ENCODE measurements around the gene ZDBF2.
"Not testable (repeated sequence)": the region's sequence is repeated elsewhere in the genome, so short reads cannot be mapped to it uniquely, and the experiment has no call there.

ZDBF2 gene

GRCh38 chr2:206274434-206275311 lies at the start of gene ZDBF2:
ZDBF2 (plus strand) TSS chr2:206274663; CDS start chr2:206281850, 7,187 bp downstream.
- H3K9ac ChIP-seq (ENCODE audit: low read length) = peak within 1 kb of the TSS; percentile 42
- peak within 1 kb of the TSS; percentile 52 for H3K27ac ChIP-seq (ENCODE audit: low read depth, low read length)
- H3K4me3 ChIP-seq (ENCODE audit: low read length) = peak within 1 kb of the TSS; percentile 62
- H3K27me3 ChIP-seq (ENCODE audit: control insufficient read depth, insufficient read depth, low read length) = peaks cover 9% of the 10 kb centered on the region
- no peaks in the 10 kb centered on the region for H3K36me3 ChIP-seq (ENCODE audit: control insufficient read depth, insufficient read depth, low read length)
- H3K4me1 ChIP-seq (ENCODE audit: control insufficient read depth, insufficient read depth, low read length) = no peaks in the 10 kb centered on the region

GRCh38 chr2:206225435-206226232 lies 48.8 kb upstream of the ZDBF2 start:
- H3K9ac ChIP-seq (ENCODE audit: low read length) = no peak overlapping the region
- H3K36me3 ChIP-seq (ENCODE audit: control insufficient read depth, insufficient read depth, low read length) = no peaks in the 10 kb centered on the region
- H3K27me3 ChIP-seq (ENCODE audit: control insufficient read depth, insufficient read depth, low read length) = no peaks in the 10 kb centered on the region
- H3K27ac ChIP-seq (ENCODE audit: low read depth, low read length) = no peak overlapping the region
- H3K4me3 ChIP-seq (ENCODE audit: low read length) = no peak overlapping the region
- H3K4me1 ChIP-seq (ENCODE audit: control insufficient read depth, insufficient read depth, low read length) = no peaks in the 10 kb centered on the region

- H3K27ac ChIP-seq (ENCODE audit: low read depth, low read length); H3K36me3 ChIP-seq (ENCODE audit: control insufficient read depth, insufficient read depth, low read length); H3K9ac ChIP-seq (ENCODE audit: low read length); H3K4me1 ChIP-seq (ENCODE audit: control insufficient read depth, insufficient read depth, low read length); H3K27me3 ChIP-seq (ENCODE audit: control insufficient read depth, insufficient read depth, low read length); H3K4me3 ChIP-seq (ENCODE audit: low read length): not testable (repeated sequence)
Measured at GRCh38 chr2:206228636-206229035, 45.8 kb upstream of the ZDBF2 start.

GRCh38 chr2:206229642-206230041 lies 44.8 kb upstream of the ZDBF2 start:
- Histone ChIP-seq H3K27ac (ENCODE audit: low read depth, low read length) (no peak overlapping the region), H3K9ac (ENCODE audit: low read length) (no peak overlapping the region), H3K27me3 (ENCODE audit: control insufficient read depth, insufficient read depth, low read length) (no peaks in the 10 kb centered on the region), H3K4me3 (ENCODE audit: low read length) (no peak overlapping the region), H3K4me1 (ENCODE audit: control insufficient read depth, insufficient read depth, low read length) (no peaks in the 10 kb centered on the region), H3K36me3 (ENCODE audit: control insufficient read depth, insufficient read depth, low read length) (no peaks in the 10 kb centered on the region)

GRCh38 chr2:206230060-206230762 lies 44.3 kb upstream of the ZDBF2 start:
- Histone ChIP-seq H3K36me3 (ENCODE audit: control insufficient read depth, insufficient read depth, low read length) (no peaks in the 10 kb centered on the region), H3K27ac (ENCODE audit: low read depth, low read length) (no peak overlapping the region), H3K4me1 (ENCODE audit: control insufficient read depth, insufficient read depth, low read length) (no peaks in the 10 kb centered on the region), H3K4me3 (ENCODE audit: low read length) (no peak overlapping the region), H3K27me3 (ENCODE audit: control insufficient read depth, insufficient read depth, low read length) (no peaks in the 10 kb centered on the region), H3K9ac (ENCODE audit: low read length) (no peak overlapping the region)

- Histone ChIP-seq H3K27ac (ENCODE audit: low read depth, low read length) (no peak overlapping the region), H3K4me3 (ENCODE audit: low read length) (no peak overlapping the region), H3K27me3 (ENCODE audit: control insufficient read depth, insufficient read depth, low read length) (no peaks in the 10 kb centered on the region), H3K4me1 (ENCODE audit: control insufficient read depth, insufficient read depth, low read length) (no peaks in the 10 kb centered on the region), H3K9ac (ENCODE audit: low read length) (no peak overlapping the region), H3K36me3 (ENCODE audit: control insufficient read depth, insufficient read depth, low read length) (no peaks in the 10 kb centered on the region)
Measured at GRCh38 chr2:206231669-206232286, 42.7 kb upstream of the ZDBF2 start.

GRCh38 chr2:206232287-206233035 lies 42.0 kb upstream of the ZDBF2 start:
- no peak overlapping the region for H3K4me3 ChIP-seq (ENCODE audit: low read length)
- H3K36me3 ChIP-seq (ENCODE audit: control insufficient read depth, insufficient read depth, low read length) = no peaks in the 10 kb centered on the region
- H3K27ac ChIP-seq (ENCODE audit: low read depth, low read length) = no peak overlapping the region
- H3K27me3 ChIP-seq (ENCODE audit: control insufficient read depth, insufficient read depth, low read length) = no peaks in the 10 kb centered on the region
- no peak overlapping the region for H3K9ac ChIP-seq (ENCODE audit: low read length)
- no peaks in the 10 kb centered on the region for H3K4me1 ChIP-seq (ENCODE audit: control insufficient read depth, insufficient read depth, low read length)

GRCh38 chr2:206239157-206239556 lies 35.3 kb upstream of the ZDBF2 start:
- Histone ChIP-seq H3K4me1 (ENCODE audit: control insufficient read depth, insufficient read depth, low read length) (no peaks in the 10 kb centered on the region), H3K27ac (ENCODE audit: low read depth, low read length) (no peak overlapping the region), H3K36me3 (ENCODE audit: control insufficient read depth, insufficient read depth, low read length) (no peaks in the 10 kb centered on the region), H3K27me3 (ENCODE audit: control insufficient read depth, insufficient read depth, low read length) (no peaks in the 10 kb centered on the region), H3K9ac (ENCODE audit: low read length) (no peak overlapping the region), H3K4me3 (ENCODE audit: low read length) (no peak overlapping the region)

- H3K27ac ChIP-seq (ENCODE audit: low read depth, low read length) = no peak overlapping the region
- no peak overlapping the region for H3K9ac ChIP-seq (ENCODE audit: low read length)
- H3K4me1 ChIP-seq (ENCODE audit: control insufficient read depth, insufficient read depth, low read length) = no peaks in the 10 kb centered on the region
- no peak overlapping the region for H3K4me3 ChIP-seq (ENCODE audit: low read length)
- H3K36me3 ChIP-seq (ENCODE audit: control insufficient read depth, insufficient read depth, low read length) = no peaks in the 10 kb centered on the region
- no peaks in the 10 kb centered on the region for H3K27me3 ChIP-seq (ENCODE audit: control insufficient read depth, insufficient read depth, low read length)
Measured at GRCh38 chr2:206240327-206240726, 34.1 kb upstream of the ZDBF2 start.

GRCh38 chr2:206241736-206242135 lies 32.7 kb upstream of the ZDBF2 start:
- Histone ChIP-seq H3K9ac (ENCODE audit: low read length) (no peak overlapping the region), H3K27me3 (ENCODE audit: control insufficient read depth, insufficient read depth, low read length) (no peaks in the 10 kb centered on the region), H3K4me1 (ENCODE audit: control insufficient read depth, insufficient read depth, low read length) (no peaks in the 10 kb centered on the region), H3K27ac (ENCODE audit: low read depth, low read length) (no peak overlapping the region), H3K36me3 (ENCODE audit: control insufficient read depth, insufficient read depth, low read length) (no peaks in the 10 kb centered on the region), H3K4me3 (ENCODE audit: low read length) (no peak overlapping the region)

GRCh38 chr2:206245265-206245672 lies 29.2 kb upstream of the ZDBF2 start:
- peaks cover 4% of the 10 kb centered on the region for H3K27me3 ChIP-seq (ENCODE audit: control insufficient read depth, insufficient read depth, low read length)
- H3K36me3 ChIP-seq (ENCODE audit: control insufficient read depth, insufficient read depth, low read length) = no peaks in the 10 kb centered on the region
- H3K27ac ChIP-seq (ENCODE audit: low read depth, low read length) = no peak overlapping the region
- H3K4me1 ChIP-seq (ENCODE audit: control insufficient read depth, insufficient read depth, low read length) = no peaks in the 10 kb centered on the region
- no peak overlapping the region for H3K4me3 ChIP-seq (ENCODE audit: low read length)
- no peak overlapping the region for H3K9ac ChIP-seq (ENCODE audit: low read length)
